Activated CD4-positive, CD25-positive, alpha-beta regulatory T cell treated with anti-CD3 and anti-CD28 coated beads, Interleukin-2, amount 50 U/mL, for 72 hours (primary cell): ENCODE measurements around the gene GHRHR.
A peak's percentile ranks its signal among the peaks of the same experiment; 100 is the strongest.

Experiments used
- DNase-seq: peaks from one replicate; pipeline ENCODE4 v3.0.0; 2021

GHRHR gene

DNA sequence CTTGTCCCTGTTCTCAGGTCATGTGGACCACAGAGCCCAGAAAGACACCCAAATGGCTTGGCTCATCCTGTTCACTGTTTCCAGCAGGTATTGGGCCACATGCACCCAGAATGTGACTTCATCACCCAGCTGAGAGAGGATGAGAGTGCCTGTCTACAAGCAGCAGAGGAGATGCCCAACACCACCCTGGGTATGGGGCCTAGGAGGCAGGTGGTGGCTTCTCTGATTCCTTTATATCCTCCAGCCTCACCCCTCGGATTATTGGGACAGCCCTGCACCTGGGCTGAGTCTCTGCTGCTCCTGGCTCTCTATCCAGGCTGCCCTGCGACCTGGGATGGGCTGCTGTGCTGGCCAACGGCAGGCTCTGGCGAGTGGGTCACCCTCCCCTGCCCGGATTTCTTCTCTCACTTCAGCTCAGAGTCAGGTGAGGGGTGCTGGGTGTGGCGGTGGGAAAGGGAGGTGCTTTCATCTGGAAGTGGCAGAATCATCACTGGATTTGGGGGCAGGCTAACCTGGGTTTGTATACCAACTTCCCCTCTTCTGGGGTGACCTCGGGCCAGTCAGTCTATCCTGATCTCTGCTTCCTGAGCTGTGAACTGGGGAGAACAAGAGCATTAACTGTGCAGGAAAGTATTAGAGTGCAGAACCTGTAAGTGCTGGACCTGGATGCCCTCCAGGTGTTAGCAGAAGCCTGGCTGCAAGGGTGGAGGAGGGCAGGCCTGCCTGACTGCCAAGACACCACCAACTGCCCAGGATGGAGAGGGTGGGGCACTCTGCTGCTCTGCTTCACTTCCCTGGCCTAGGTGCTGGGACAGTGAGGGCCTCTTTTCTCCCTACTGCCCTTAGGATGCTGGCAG, 5.2 kb downstream of the GHRHR start:
- no peak for DNase-seq

DNA sequence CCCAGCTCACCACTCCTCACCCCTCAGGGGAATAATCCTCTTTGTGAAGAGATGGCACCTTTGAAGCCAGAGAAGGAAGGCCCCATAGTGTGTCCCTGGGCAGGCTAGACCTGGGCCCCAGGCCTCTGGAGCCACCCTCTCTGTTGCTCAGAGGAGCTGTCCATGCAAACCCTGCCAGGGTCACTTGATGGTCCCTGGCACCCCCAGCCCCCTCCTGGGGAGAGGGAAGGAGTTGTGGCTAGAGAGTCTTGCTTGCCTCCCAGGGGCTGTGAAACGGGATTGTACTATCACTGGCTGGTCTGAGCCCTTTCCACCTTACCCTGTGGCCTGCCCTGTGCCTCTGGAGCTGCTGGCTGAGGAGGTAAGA, 5.8 kb downstream of the GHRHR start:
- DNase-seq: no peak

DNA sequence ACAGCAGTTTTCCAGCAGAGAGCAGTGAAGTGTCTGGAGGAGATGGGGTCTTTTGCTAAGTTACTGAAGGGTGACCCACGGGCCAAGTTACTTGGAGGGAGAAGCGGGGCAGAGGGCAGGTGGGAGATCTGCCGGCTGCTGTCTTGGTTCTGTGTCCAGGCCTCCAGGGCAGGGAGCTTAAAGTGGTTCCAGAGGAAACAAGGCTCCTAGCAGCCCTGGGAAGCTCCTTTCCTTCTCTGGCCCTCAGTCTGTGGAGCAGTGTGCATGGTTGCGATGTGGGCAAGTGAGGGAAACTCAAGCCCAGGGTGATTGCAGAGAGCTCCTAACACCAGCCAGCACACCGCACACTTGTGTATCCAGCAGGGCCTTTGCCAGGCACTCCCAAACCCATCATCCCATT, 6.3 kb downstream of the GHRHR start:
- no peak for DNase-seq

DNA sequence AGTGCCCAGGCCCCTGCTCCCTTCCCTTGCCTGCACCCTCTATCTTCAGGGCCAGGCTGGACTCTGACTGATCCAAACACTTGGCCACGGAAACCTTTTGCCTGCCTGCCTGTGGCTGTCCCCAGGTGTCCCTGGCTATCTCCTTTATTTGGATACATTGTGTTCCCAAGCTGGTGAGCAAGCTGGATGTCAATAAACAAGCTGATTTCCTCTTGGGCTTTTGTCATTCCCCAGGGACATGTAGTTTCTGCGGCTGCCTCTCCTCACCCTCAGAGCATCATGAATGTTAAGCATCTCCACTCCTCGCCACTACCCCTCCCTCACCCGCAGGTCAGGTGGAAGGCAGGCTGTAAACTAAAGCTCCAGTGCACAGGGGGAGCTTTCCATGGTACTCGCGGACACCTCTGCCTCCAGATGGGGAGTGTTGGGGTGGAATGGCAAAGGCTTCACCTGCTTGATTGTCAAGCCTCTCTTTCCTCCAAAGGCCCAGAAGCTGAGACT, 6.9 kb downstream of the GHRHR start:
- DNase-seq: no peak

DNA sequence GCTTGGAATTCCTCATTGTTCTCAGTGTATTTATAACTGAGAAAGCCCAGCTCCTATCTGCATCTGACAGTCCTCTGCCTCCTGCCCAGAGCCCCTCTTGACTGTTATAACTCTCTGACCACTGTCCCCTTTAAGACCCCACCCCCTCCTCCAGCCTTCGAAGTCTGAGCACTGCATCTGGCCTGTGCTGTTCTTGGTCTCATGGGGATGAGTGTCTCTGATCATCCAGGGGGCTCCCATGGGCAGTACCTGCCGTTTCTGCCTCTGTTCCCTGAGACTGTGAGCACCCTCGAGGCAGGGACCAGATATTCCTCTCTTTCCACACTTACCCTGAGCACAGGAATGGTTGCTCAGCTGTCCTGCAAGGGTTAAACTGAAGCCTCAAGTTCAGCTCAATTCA, 7.7 kb downstream of the GHRHR start:
- DNase-seq: no peak

GRCh38 chr7:30971840-30972563, 8.2 kb downstream of the GHRHR start:
- DNase-seq: no peak

DNA sequence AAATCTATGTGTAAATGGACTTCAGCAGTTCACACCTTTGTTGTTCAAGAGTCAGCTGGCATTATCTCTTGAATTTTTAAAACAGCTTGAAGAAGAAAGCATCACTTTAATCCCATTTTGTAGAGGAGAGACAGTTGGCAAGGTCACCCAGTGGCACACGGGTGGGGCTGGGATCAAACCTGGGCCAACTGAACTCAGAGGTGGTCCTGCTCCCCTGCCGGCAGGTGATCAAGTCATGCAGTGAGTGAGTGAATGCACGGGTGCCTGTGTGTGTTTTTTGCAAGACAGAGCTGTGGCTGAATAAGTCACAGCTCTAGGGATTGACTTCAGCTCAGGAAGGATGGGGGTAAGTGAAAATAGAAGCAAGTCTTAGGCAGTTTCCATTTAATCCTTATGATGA, 9.5 kb downstream of the GHRHR start:
- no peak for DNase-seq

DNA sequence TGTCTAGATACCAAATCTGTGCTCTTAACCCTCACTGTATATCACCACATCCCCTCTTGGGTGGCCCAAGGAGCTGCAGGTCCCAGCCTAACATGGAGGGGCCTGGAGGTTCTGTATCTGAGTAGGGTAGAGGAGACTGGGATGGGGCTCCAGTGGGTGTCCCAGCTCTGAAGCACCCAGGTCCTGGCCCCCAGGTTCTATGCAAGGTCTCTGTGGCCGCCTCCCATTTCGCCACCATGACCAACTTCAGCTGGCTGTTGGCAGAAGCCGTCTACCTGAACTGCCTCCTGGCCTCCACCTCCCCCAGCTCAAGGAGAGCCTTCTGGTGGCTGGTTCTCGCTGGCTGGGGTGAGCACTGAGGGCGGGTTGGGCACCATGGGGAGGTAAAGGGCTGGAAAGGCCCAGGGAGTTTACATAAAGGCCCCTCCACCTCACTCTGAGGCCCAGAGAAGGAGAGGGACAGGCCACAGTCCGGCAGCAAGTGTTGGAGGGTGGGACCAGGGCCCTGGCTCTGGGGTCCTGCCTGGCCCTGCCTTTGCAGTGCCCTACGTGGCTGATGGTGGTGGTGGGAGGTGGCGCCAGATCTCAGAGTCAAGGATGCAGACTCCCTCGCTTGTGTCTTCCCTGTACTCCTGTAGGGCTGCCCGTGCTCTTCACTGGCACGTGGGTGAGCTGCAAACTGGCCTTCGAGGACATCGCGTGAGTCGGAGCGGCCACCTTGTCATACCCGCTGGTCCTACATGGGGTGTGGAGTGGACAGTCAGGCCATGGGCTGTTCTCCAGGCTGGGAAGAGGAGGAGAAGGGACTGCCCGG, 10.2 kb downstream of the GHRHR start:
- no peak for DNase-seq

- DNase-seq: peak; percentile 49
Measured at GRCh38 chr7:30974605-30975255, 11.0 kb downstream of the GHRHR start.

DNA sequence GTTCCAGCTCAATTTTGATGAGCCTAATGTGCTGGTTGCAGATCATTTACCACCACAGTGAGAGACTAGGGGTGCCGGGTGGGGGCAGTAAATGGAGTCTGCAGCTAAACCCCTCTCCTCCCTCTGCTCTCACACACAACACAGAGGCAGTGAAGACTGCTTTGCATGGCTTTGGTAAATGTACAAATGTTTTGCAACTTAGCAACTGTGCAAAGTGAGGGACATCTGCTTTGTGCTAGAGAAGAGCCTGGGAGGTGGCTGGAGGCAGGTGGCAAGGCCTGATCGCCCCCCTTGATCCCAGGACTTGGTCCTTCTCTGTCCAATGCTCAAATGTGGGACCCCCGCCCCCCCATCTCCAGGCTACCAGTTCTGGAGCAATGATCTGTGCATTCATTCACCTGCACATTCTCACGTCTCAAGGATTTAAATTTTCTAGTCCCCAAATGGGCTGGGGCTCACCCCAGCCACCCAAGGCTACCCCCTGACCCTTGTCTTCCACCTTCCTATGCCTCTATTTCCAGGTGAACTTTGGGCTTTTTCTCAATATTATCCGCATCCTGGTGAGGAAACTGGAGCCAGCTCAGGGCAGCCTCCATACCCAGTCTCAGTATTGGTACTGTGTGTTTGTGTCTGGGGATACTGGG, 11.6 kb downstream of the GHRHR start:
- DNase-seq: no peak

- no peak for DNase-seq
Measured at GRCh38 chr7:30976381-30976780, 12.6 kb downstream of the GHRHR start.

DNA sequence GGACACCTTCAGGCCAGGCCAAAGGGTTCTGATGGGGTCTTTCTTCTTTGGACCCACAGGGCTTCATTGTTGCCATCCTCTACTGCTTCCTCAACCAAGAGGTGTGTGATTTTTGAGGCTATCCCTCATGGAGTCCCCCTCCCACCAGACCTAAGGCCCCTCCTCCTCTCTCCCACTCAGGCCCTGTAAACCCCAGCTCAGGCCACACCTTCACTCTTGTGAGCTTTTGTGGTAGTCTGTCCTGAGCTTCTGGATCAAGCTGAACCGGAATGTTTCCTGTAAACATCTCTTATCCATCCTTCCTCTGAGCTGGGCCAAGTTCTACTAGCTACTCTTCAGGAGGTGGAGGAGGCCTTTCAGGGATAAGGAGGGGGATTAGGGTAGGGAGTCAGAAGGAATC, 13.5 kb downstream of the GHRHR start:
- DNase-seq: no peak

DNA sequence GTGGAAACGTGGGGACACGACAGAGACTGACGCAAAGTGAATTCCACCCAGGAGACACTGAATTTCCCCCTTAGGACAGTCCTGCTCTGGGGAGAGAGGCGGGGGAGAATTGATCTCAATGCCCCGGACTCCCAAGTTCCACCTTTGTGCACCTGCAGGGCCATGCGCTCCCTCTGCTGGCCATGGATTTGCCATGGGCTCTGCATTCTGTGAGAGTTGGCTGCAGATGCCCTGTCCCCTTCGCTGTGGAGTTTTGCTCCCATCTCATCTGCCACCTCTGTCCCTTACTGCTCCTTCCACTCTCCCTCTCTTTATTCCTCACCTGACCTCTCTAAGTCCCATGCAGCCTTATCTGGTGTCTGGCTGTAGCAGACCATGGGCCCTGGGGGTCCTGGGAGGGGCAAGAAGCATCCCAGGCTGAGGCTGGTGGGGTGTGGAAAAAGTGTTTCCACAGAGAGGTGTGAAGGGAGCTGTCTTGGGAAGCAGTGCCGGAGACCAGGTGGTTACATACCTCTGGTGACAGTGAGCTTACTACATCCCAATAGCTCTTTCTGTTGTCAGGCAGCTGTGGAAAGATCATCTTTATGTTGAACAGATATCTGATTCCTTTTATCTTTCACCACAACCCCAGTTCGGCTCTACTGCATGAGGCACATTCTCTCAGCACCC, 14.3 kb downstream of the GHRHR start:
- DNase-seq: no peak

DNA sequence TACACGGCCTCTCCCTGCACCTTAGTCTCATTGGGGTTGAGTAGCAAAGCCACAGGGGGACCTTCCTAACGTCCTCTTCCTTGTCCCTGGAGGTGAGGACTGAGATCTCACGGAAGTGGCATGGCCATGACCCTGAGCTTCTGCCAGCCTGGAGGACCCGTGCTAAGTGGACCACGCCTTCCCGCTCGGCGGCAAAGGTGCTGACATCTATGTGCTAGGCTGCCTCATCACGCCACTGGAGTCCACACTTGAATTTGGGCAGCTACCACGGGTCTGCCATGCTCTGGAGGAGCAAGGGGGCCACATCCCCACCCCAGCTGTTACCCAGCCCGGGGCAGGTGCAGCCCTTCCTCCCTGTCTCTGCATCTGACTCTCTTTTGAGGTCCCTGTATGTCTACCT, 15.3 kb downstream of the GHRHR start:
- no peak for DNase-seq

DNA sequence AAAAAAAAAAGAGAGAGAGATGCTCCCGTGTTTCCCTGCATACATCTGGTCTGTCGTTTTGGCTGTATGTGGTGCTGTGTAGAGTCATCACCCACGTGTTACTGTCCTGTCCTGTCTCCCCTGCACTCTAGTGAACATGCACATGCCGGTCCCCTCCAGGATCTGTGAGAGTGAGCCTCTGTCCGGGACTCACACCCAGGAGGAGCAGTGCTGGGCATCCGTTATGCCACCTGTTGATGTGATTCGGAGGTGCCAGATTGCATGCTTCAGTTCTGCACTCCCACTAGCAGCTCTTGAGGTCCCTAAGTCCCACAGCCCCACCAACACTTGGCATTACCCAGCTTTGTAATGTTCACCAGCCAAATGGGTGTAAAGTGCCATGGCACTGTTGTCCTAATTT, 16.4 kb downstream of the GHRHR start:
- DNase-seq: no peak

DNA sequence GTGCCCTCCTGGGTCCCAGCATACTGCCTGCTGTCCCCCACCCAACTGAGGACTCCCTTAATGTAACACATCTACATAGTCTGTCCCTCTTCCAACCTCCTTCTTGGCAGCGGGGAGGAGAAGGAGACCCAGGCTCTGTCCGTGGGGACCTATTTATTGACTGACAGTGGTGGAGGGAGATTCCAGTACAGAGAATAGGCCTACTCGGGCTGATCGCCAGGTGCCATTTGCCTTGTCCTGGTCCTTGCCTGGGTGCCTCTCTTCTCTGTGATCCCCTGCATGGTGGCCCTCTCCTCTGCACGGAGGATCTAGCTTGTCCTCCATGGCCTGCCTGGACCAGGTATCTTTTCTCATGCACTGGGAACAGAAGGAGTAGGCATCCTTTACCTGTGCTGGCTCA, 17.0 kb downstream of the GHRHR start:
- no peak for DNase-seq

- DNase-seq: peak; percentile 83
Measured at GRCh38 chr7:30983042-30983913, 19.5 kb downstream of the GHRHR start.

DNA sequence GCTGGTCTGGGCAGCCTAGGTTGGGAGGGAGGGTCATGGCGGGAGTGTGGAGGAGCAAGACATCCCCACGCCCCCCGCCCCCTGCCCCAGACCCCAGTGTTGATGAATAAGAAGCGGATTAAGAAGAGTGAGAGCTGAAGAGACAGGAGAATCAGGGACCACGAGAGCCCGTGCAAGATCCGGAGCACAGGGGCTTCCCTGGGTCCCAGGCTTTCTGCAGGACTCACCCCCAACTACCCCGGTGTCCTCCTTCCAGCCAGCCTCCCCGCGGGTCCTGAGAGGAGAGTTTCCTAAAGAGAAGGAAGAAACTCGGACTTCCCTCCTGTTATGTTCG, 20.1 kb downstream of the GHRHR start:
- DNase-seq: no peak

DNA sequence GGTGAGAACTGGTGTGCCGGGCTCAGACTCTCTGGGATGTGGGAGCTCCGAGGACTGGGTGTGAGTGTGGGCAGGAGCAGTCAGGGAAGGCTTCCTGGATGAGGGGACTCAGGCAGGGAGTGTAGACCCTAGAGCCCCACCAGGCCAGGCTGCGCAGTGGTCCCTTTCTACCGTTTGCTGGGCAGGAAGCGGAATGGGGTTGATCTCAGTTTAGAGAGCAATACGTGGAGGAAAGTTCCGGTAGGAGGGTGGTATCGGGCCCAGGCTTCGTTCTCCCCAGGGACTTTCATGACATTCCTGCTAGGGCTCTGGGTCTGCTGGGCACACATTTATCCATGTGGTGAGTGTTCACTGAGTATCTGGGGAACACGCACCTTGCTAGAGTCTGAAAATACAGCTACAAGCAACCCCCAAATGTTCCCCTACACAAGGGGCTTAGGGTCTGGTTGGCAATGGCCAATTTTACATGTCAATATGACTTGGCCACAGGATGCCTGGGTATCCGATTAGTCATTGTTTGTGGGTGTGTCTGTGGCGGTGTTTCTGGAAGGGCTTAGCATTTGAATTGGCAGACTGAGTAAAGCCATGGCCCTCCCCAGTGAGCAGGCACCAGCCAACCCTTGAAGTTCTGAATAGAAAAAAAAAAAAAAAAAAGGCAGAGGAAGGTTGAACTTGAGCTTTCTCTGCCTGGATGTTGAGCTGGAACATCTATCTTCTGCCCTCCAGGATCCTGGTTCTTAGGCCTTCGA, 20.8 kb downstream of the GHRHR start:
- DNase-seq: no peak

- DNase-seq: no peak
Measured at GRCh38 chr7:30985756-30986155, 22.0 kb downstream of the GHRHR start.
